ENCODE data around the gene PPA1.
"Not testable (repeated sequence)": the region's sequence is repeated elsewhere in the genome, so short reads cannot be mapped to it uniquely, and the experiment has no call there.

PPA1 gene

DNA sequence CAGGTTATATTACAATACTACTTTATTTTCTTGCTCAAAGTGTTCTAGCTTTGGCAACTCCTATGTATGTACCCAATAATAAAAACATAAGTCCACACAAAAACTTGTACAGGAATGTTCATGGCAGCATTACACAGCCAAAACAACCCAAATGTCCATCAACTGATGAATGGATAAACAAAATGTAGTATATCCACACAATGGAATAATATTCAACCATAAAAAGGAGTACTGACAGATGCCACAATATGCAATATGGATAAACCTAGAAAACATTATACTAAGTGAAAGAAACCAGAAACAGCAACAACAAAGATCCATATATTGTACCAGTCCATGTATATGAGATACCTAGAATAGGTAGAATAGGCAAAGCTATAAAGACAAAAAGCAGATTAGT is 21.0 kb downstream of the PPA1 start:
- DNase-seq (ENCODE audit: low spot score), result no peak

DNA sequence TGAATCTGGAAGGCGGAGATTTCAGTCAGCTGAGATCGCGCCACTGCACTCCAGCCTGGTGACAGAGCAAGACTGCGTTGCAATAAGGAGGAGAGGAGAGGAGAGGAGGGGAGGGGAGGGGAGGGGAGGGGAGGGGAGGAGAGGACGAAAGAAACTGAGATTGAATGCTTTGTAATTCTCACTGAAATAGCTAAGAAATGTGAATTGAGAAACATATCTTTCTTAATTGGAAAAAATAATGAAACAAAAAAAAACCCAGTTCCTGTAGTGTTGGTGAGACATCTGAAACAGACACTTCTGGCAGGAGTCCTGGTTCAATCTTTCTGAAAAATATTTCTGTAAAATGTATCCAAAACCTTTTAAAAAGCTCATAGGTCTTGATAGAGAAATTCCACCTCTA is 26.5 kb downstream of the PPA1 start:
- DNase-seq (ENCODE audit: low spot score), result no peak

DNA sequence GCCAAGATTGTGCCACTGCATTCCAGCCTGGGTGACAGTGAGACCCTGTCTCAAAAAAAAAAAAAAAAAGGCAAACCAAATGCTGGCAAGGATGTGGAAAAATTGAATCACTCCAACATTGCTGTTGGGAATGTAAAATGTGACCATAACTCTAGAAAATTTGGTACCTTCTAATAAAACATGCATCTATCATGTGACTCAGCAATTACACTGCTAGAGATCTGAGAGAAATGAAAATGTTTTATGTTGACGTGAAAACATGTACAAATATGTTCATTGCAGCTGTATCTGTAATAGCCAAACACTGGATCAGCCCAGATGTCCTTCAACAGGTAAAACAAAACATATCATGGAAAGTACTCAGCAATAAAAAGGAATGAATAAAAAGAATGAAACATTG is 32.1 kb downstream of the PPA1 start:
- no peak for DNase-seq (ENCODE audit: low spot score)

DNA sequence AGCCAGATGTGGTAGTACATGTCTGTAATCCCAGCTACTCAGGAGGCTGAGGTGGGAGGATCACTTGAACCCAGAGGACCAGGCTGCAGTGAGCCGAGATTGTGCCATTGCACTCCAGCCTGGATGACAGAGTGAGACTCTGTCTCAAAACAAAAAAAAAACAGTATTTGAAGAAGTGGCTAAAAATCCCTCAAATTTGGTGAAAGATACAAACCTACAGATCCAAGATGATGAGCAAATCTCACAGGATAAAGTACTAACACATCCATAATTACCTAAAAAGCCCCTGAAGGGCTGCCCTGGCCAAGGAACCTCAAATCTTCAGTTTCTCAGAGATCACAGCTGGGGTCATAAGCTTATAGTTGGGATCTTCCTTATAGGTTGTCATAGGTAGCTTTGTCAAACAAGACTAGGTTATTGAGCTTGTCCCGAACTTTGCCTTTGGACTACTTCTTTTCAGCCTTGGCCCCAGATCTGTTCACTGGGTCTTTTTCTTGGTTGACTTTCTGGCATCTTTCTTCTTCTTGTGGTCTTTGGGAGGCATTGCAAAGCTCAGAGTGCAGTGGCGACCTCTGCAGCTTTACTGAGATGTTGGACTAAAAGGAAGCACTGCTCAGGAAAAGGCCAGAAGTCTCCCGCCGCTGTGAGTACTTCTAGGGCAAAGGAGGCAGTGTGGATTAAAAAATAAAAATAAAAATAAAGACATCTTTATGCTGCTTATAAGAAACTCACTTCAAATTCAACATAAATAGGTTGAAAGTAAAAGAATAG is 34.3 kb downstream of the PPA1 start:
- no peak for DNase-seq (ENCODE audit: low spot score)

DNA sequence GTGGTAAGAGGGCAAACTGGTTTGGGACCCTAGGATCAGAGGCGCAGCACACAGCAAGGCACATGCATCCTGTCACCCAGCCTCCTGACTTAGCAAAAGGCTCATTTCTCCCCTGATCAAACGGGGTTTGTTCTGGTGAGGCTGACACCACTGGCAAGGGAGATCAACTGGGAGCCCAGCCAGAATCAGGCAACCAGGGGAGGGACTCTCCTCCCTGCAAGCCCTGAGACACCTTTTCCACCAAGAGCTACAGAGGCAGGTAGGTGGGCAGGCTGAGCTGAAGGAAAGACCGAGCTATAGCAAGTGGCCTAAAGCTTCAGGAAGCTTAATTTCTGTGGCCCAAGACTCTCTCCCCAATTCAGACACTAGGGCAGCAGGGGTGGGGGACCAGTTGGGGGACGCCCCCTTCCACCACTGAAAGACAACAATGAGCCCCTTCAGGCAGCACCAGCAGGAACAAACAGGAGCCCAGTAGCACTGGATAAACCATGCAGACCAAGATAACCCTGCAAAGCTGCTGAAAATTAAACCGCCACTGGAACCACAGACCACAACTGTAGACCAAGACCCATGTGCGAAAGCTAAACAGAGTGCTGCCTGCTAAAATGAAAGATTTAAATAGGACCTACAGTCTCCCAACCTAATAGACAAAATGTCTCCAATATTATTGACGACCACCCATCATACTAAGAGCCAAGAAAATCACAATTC is 35.8 kb downstream of the PPA1 start:
- no peak for DNase-seq (ENCODE audit: low spot score)

DNA sequence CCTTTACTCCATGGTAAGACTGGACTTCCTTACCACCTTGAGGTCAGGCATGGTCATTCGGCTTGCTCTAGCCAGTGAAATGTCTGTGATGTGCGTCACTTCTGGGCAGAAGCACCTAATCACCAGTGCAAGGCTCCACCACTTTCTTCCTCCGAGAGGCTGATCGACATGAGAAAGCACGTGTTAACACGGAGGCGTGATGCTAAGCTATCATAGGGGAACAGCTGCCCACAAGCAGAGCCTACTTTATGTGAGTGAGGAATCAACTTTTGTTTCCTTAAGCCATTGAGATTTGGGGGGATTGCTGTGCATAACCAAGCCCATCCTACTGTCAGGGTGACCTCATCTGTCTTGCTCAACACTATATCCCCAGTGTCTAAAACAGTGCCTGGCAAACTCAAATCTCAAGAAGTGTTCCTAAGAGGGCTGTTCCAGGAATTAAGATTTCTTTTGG is 39.8 kb downstream of the PPA1 start:
- no peak for DNase-seq (ENCODE audit: low spot score)

DNA sequence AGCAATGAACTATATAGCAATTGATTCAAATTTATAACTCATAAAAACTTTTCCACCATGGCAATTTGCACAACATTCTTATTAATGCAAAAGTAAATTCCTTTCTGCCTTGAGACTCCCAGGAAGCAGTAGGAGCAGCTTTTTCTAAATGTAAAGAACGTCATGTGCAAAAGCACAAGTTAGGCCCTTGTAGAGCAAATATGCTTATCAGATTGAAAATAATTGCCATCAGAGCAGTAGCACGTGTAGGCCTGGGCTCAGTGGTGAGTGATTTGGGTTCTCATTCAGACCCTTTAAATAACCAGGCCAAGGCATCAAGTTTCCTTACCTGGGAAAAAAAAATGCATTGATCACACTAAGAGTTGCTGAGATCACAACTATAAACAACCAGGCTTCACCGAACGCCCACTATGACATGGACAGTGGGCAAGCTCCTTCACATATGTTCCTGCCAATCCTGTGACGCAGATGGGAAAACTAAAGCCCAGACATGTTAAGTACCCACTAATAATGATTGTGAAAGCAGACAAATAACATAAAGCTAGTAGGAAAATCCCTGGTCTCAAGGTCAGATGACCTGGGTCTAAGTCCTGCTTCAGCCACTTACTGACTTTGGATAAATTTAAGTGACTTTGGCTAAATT is 40.8 kb downstream of the PPA1 start:
- no peak for DNase-seq (ENCODE audit: low spot score)

DNA sequence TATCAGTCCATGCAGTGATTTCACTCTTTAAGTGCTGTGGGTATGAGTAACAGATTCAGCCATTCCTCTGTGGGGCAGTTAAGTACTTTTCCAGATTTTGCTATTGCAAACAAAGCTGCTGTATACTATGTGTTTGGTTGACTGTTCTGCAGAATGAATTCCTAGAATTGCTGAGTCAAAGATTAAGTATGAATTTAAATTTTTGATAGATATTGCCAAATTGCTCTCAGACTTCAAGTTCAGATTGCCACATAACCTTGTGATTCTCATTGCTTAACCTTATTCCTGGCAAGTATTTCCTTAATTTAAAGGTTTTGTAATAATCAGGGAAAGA is 41.3 kb downstream of the PPA1 start:
- peak; percentile 78 for DNase-seq (ENCODE audit: low spot score)

DNA sequence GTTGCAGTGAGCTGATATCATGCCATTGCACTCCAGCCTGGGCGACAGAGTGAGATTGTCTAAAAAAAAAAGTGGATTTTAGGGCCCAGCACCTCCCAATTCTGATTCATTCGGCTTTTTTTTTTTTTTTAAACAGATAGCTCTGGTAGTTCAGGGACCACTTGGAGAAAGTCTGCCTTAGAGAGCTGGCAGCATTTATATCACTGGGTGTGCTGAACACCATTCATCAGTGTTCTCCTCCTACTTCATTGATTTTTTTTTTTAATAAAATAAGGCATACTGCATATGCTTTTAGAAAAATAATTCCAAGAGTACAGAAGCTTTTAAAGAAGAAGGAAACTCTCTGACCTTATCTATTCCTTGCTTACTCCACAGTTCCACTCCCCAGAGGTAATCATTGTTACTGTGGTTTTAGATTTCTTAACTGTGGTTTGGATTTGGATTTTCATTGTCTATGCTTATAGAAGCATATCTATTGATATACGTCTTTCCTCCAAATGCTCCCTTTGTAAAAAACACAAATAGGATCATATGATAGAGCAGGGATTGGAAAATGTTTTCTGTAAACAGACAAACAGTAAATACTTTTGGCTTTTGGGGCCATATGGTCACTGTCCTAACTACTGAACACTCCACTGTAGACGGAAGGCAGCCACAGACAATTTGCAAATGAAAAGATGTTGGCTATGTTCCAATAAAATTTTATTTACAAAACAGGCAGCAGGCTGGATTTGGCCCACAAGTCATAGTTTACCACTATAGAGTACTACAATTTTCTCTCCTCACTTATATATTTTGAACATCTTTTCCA is 41.9 kb downstream of the PPA1 start:
- DNase-seq (ENCODE audit: low spot score), result peak; percentile 26

DNA sequence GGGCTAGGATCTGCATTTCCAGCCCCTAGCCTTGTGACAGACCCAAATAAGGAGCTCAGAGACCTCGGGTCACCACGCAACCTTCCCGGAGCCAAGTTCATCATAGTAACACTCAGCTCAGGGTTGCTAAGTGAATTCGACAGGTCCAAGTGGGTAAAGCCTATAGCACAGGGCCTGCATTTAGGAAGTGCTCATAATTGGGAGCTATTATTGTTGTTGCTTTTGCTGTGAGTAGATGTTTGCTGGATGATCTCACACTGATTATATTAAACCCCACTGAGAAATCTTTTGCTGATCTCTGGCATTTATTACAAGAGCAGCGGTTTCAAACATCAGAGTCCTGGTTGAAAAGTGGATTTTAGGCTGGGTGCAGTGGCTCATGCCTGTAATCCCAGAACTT is 42.6 kb downstream of the PPA1 start:
- DNase-seq (ENCODE audit: low spot score), result peak; percentile 26

DNA sequence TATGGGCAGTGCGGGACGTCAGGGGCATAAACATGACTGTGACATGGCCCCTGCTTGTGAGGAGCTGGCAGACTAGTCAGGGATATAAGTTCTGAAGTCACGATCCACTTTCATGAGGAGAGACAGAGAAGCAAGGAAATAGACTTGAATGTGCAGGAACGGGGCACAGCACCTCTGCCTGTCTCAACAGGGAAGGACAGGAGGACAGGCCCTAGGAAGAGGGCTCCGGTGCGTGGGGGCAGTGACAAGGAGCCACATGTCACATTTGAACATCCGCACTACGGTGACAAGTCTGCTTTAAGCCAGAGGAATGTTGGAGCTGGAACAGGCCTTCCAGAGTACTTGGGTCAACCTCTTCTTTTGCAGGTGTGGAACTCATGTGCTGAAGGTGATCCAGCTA is 43.1 kb downstream of the PPA1 start:
- no peak for DNase-seq (ENCODE audit: low spot score)

DNA sequence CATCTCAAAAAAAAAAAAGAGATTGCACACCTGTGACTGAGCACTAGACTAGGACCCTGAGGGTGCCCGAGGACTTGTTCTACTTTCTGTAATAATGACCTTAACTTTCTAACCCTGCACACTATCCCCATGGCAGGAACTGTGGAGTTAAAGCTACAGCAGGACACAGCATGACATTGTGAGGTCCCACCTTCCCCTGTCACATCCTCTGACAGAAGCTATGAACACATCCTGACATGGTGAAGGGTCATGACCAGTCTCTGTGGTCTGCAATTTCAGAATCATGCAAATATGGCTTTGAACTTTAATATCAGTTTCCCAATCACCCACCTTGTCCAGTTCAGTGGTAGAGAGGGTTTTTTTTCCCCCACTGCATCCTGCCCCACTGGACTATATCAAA is 44.5 kb downstream of the PPA1 start:
- no peak for DNase-seq (ENCODE audit: low spot score)

DNA sequence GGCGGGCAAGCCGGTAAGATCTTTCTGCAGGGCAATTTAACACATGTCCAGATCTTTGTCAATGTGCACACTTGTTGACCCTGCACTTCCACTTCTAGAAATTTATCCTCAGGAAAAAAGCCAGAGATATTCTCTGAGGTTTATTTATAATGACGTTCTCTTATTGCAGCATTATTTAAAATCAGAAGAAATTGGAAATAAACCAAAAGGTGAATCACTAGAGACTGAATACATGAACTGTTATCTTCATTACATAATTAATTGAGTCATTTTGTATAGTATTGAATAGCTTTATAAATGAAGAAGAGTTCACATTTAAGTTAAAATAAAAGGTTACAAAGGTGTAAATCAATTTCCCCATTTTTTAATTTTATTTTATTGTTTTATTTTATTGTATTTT is 46.7 kb downstream of the PPA1 start:
- DNase-seq (ENCODE audit: low spot score), result no peak

DNA sequence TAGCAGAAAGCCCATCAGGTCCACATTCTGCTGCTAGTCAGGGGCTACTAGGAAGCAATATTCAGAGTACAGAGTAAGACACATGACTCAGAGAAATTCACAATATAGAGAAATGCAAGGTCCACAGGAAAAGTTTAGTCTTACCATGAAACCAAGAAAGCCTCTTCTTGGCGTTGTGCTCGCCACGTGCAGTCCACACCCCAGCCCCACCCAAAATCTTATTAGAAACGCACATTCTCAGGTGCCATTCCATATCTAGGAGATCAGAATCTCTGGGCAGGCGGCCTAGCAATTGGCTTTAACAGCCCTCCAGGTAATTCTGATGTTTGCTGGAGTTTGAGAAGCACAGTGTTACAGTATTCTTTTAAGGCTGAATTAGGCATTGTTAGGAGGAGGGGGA is 47.1 kb downstream of the PPA1 start:
- no peak for DNase-seq (ENCODE audit: low spot score)

DNA sequence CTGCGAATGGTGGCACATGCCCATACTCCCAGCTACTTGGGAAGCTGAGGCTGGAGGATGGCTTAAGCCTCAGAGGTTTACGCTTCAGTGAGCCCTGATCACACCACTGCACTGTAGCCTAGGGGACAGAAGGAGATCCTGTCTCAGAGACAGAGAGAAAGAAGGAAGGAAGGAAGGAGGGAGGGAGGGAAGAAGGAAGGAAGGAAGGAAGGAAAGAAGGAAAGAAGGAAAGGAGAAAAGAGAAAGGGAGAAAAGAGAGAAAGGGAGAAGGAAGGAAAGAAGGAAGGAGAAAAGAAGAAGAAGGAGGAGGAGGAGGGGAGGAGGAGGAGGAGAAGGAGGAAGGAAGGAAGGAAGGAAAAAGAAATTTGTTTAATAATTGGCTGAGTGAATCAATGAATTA is 49.9 kb downstream of the PPA1 start:
- DNase-seq (ENCODE audit: low spot score), result no peak

DNA sequence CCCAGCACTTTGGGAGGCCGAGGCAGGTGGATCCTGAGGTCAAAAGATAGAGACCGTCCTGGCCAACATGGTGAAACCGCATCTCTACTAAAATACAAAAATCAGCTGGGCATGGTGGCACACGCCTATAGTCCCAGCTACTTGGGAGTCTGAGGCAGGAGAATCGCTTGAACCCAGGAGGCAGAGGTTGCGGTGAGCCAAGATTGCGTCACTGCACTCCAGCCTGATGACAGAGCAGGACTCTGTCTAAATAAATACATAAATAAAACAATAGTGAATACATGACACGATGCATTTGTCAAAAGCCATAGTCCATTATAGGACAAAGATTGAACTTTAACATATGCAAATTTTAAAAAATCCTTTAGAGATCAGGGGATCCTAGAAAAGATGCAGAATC is 54.0 kb downstream of the PPA1 start:
- not testable (repeated sequence) for DNase-seq (ENCODE audit: low spot score)

DNA sequence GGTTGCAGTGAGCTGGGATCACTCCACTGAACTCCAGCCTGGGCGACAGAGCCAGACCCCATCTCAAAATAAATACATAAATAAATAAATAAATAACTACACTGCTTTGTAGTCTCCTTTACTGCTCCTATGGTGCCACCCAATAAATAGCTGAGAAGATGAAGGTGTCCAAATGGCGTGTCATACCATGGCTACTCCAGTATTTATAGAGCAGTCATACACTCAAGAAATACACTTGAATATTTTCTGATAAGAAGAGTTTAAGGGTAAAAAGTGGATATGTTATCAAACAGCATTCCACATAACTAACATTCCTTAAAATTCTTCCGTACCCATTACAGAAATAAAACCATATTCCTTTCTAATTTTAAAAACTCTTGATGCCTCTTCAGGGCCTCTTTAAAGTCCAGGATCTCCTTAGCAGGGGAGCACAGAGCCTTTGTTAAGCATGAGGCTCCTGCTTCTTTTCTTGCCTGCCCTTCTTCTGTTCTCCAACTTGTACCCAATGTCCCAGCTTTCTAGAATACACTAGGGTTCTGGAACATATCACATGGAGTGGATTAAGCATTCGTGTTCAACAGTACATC is 55.0 kb downstream of the PPA1 start:
- no peak for DNase-seq (ENCODE audit: low spot score)

DNA sequence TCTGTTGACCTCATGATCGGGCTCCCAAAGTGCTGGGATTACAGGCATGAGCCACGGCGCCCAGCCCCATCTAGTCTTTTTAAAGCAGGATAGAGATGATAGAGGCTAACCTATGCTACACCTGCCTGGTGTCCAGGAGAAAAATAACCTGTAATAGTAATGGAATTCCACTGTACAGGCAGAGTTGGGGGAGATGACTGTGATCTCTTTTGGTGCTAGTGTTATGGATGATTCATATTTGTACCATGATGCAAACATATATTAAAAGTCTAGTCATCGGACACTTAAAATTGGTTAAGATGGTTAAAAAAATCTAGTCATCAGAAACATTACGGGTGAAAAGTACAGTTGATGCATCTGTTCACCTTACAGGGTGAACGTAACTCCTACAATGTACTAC is 56.8 kb downstream of the PPA1 start:
- no peak for DNase-seq (ENCODE audit: low spot score)

DNA sequence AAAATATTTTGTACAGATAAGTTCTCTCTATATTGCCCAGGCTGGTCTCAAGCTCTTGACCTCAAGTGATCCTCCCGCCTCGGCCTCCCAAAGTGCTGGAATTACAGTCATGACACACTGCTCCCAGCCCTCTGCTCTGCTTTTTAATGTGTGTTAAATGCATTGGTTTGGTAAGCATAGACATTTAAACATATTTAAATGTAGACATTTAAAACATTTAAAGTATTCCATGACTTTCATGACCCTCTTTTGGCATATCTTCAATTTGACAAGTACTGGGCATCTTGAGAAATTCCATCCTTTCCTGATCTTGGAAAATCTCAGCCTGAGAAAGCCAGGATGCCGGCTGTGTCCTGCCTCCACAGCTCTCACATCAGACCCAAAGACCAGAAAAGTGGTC is 57.7 kb downstream of the PPA1 start:
- DNase-seq (ENCODE audit: low spot score), result no peak

DNA sequence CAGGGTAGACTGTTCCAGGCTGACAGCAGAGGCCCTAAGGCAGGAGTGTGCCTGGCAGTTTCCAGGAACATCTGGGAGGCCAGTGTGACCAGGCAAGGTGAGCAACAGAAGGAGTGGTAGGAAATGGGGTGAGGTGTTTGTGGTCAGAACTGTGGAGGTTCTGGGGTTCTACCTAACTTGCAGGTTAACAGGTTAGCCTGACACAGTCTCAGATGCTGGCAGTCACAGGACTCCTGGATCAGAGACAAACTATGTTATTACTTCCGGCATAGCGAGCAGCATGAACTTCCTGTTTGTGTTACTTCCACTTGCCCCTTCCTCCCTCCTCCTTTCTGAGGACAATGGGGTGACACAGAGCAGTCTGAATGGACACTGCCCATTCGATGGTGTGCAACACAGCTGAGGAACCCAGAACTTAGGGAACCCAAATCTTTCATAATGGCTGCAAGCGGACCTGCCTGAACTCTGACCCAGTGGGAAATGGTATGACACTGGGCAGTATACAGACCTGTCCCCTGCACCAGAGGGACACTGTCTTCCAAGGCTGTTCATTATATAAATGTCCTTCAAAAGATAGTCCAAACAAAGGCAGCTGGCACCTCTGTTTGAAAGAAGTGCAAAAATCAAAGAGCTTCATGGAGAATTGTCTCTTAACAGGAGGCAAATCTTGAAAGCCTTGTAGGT is 59.0 kb downstream of the PPA1 start:
- no peak for DNase-seq (ENCODE audit: low spot score)

DNA sequence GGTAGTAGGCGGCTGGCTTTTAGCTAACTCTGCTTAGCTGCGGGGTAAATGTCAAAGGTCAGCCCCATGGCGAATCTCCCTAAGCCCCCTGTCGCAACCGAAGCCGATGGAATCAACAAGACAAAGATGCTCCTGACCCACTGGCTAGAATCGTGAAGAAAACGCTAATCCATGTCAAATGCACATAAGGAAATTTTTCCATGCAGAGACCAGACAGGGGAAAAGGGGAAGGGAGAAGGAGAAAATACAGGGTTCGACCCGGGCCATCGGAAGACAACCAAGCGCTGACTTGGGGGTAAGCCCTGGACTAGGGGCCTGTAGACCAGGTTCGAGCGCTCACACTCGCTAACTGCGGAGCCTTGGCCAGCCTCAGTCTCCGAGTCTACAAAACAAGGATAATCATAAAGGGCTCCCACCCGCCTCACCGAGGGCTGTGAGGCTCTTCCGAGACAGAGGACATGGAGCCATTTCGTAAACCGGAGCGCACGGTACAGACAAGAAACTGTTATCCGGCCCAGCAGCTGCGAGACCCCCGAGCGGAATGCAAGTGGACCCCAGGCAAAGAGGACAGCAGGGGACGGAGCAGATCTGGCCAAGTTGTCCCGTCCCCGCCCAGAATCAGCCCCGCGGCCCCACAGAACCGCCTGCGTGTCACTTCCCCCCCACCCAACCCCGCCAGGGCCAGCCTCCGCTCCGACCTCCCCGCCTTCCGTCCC is 63.4 kb downstream of the PPA1 start:
- no peak for DNase-seq (ENCODE audit: low spot score)
